SK-N-SH (cell line): ENCODE data around the gene PARD3B. TPM values are rescaled to one million over a fixed set of nuclear protein-coding genes. Genes with fewer than 3 reads are reported as not detected.

Source experiments
- CTCF ChIA-PET: fragments of 300-600, 350-600 bp; formaldehyde crosslinking; extraction: SDS; loops from one replicate; lab custom pipeline; 2021; lab: Yijun Ruan, JAX
- POLR2A ChIA-PET: fragments of 350-600 bp; sonication (Branson Sonifier 250); formaldehyde crosslinking; extraction: SDS; loops from one replicate; lab custom pipeline; 2020; ENCODE audit warnings: antibody characterized with exemption, inconsistent platforms; lab: Yijun Ruan, JAX
- DNase-seq: peaks from one replicate; pipeline ENCODE4 v3.0.0; 2012
- H2AFZ ChIP-seq: fragments of 200-600 bp; sonication (generic); 2 replicates; pipeline ENCODE4 v1.8.1; 2016; ENCODE audit warnings: antibody characterized with exemption, mild to moderate bottlenecking, low read depth
- H3F3A ChIP-seq: fragments of 200-600 bp; sonication (generic); replicated peaks from 2 replicates; pipeline ENCODE3; 2016; ENCODE audit warnings: antibody characterized with exemption, mild to moderate bottlenecking; ENCODE audit not compliant: insufficient read depth
- H3K27ac ChIP-seq, 2 experiments: fragments of 200-500 bp in 1 of 2; fragments of 200-600 bp in 1 of 2; sonication (Bioruptor generic) in 1 of 2; sonication (generic), shearing (Covaris generic) in 1 of 2; 2 replicates each; pipeline versions ENCODE4 v1.5.1 to v1.6.1; 2014 to 2016; ENCODE audit warnings: low read depth in 2 of 2, inconsistent platforms in 1 of 2, low read length in 1 of 2, mild to moderate bottlenecking in 1 of 2, mixed read lengths in 1 of 2
- H3K27me3 ChIP-seq: fragments of 200-600 bp; sonication (generic), shearing (Covaris generic); 2 replicates; pipeline ENCODE4 v1.6.1; 2016; ENCODE audit warnings: mixed run types; ENCODE audit not compliant: insufficient read depth
- H3K36me3 ChIP-seq, 2 experiments: fragments of 200-500 bp in 1 of 2; fragments of 200-600 bp in 1 of 2; sonication (Bioruptor generic) in 1 of 2; sonication (generic) in 1 of 2; replicated peaks in 1 of 2; 2 replicates each; pipeline versions ENCODE3 to v1.5.1; 2014 to 2016; ENCODE audit warnings: low read length in 1 of 2, mild to moderate bottlenecking in 1 of 2; ENCODE audit not compliant: insufficient read depth in 2 of 2, control insufficient read depth in 1 of 2
- H3K4me1 ChIP-seq, 2 experiments: fragments of 200-500 bp in 1 of 2; fragments of 200-600 bp in 1 of 2; sonication (Bioruptor generic) in 1 of 2; sonication (generic), shearing (Covaris generic) in 1 of 2; 2 replicates each; pipeline versions ENCODE4 v1.5.1 to v1.6.1; 2014 to 2016; ENCODE audit warnings: low read depth in 1 of 2, low read length in 1 of 2, mixed run types in 1 of 2; ENCODE audit not compliant: insufficient read depth in 2 of 2, control insufficient read depth in 1 of 2
- H3K4me2 ChIP-seq: fragments of 200-600 bp; sonication (generic), shearing (Covaris generic); 2 replicates; pipeline ENCODE4 v1.6.1; 2017; ENCODE audit warnings: mixed run types
- H3K4me3 ChIP-seq, 2 experiments: fragments of 200-500 bp in 1 of 2; fragments of 200-600 bp in 1 of 2; sonication (Bioruptor generic) in 1 of 2; sonication (generic), shearing (Covaris generic) in 1 of 2; 2 replicates each; pipeline versions ENCODE4 v1.5.1 to v1.8.1; 2014 to 2016; ENCODE audit warnings: low read depth in 2 of 2, inconsistent platforms in 1 of 2, low read length in 1 of 2, mild to moderate bottlenecking in 1 of 2, mixed read lengths in 1 of 2, moderate library complexity in 1 of 2
- H3K79me2 ChIP-seq: fragments of 200-600 bp; sonication (generic); 2 replicates; pipeline ENCODE4 v1.8.1; 2017; ENCODE audit warnings: mild to moderate bottlenecking; ENCODE audit not compliant: insufficient read depth
- H3K9ac ChIP-seq: fragments of 200-600 bp; sonication (generic); 2 replicates; pipeline ENCODE4 v1.6.1; 2017; ENCODE audit warnings: mixed run types
- H3K9me2 ChIP-seq: fragments of 200-600 bp; sonication (generic); 2 replicates; pipeline ENCODE4 v1.6.1; 2017; ENCODE audit warnings: mixed run types
- H3K9me3 ChIP-seq: fragments of 200-600 bp; sonication (generic); 2 replicates; pipeline ENCODE4 v1.6.1; 2017; ENCODE audit warnings: mixed run types, mild to moderate bottlenecking, moderate library complexity
- H4K20me1 ChIP-seq: fragments of 200-600 bp; sonication (generic); 2 replicates; pipeline ENCODE4 v1.6.1; 2017; ENCODE audit warnings: mild to moderate bottlenecking, mixed run types; ENCODE audit not compliant: insufficient read depth
- CHD2 ChIP-seq: fragments of 150-350 bp; IDR thresholded peaks from 2 replicates; pipeline ENCODE4 v1.6.1; 2018; ENCODE audit warnings: low read length; ENCODE audit not compliant: partially characterized antibody
- FOXJ3 ChIP-seq: sonication (generic); formaldehyde crosslinking; IDR thresholded peaks from 2 replicates; pipeline ENCODE4 v1.5.1; 2020; ENCODE audit warnings: mild to moderate bottlenecking, missing genetic modification reagents
- GABPA ChIP-seq: IDR thresholded peaks from 2 replicates; pipeline ENCODE4 v1.4.0; 2012; ENCODE audit warnings: low read depth, mild to moderate bottlenecking
- GATA2 ChIP-seq: sonication (generic); formaldehyde crosslinking; IDR thresholded peaks from 2 replicates; pipeline ENCODE4 v1.5.0; 2020; ENCODE audit warnings: mild to moderate bottlenecking, missing genetic modification reagents
- IRF3 ChIP-seq: fragments of 150-350 bp; IDR thresholded peaks from 2 replicates; pipeline ENCODE4 v1.6.1; 2016; ENCODE audit warnings: mild to moderate bottlenecking, low read depth, low read length
- JUND ChIP-seq: IDR thresholded peaks from 2 replicates; pipeline ENCODE4 v1.4.0; 2012
- MEF2A ChIP-seq: IDR thresholded peaks from 2 replicates; pipeline ENCODE4 v1.4.0; 2012; ENCODE audit warnings: low read depth, borderline replicate concordance
- MXI1 ChIP-seq: IDR thresholded peaks from 2 replicates; pipeline ENCODE4 v1.6.1; 2012; ENCODE audit warnings: mild to moderate bottlenecking, low read depth, low read length, improper control_type of control experiment
- NFIC ChIP-seq: IDR thresholded peaks from 2 replicates; pipeline ENCODE4 v1.4.0; 2012; ENCODE audit warnings: borderline replicate concordance
- NRF1 ChIP-seq: IDR thresholded peaks from 2 replicates; pipeline ENCODE4 v1.6.1; 2012; ENCODE audit warnings: low read depth, mild to moderate bottlenecking, low read length
- RAD21 ChIP-seq: IDR thresholded peaks from 2 replicates; pipeline ENCODE4 v1.6.1; 2012; ENCODE audit warnings: mild to moderate bottlenecking, low read length
- RCOR1 ChIP-seq: fragments of 150-350 bp; IDR thresholded peaks from 2 replicates; pipeline ENCODE4 v1.6.1; 2017; ENCODE audit warnings: antibody characterized with exemption, low read length
- SIN3A ChIP-seq: IDR thresholded peaks from 2 replicates; pipeline ENCODE4 v1.6.1; 2012; ENCODE audit warnings: low read depth, mild to moderate bottlenecking, low read length, moderate library complexity, borderline replicate concordance
- SMC3 ChIP-seq: IDR thresholded peaks from 2 replicates; pipeline ENCODE4 v1.6.1; 2012; ENCODE audit warnings: low read depth, low read length, improper control_type of control experiment
- TAF1 ChIP-seq: IDR thresholded peaks from 2 replicates; pipeline ENCODE4 v1.6.1; 2012; ENCODE audit warnings: low read depth, mild to moderate bottlenecking, low read length, moderate library complexity, borderline replicate concordance
- TCF12 ChIP-seq: IDR thresholded peaks from 2 replicates; pipeline ENCODE4 v1.4.0; 2012
- WGBS: methylation state at CpG from one replicate; pipeline ENCODE4 v1.1.6; 2017; ENCODE audit warnings: low lambda C conversion rate; 5-methylcytosine and 5-hydroxymethylcytosine counted together
- polyA plus RNA-seq, 3 experiments: library from polyadenylated mRNA; depleted of rRNA; stranded (reverse); fragments of >200 nt; gene quantifications; 2 replicates each; pipeline ENCODE4 v1.2.3, GENCODE V29; 2012
- TF ChIP-seq, protein P1 (sequence below): IDR thresholded peaks from 2 replicates; pipeline ENCODE4 v1.4.0; 2012; ENCODE audit warnings: low read depth
- TF ChIP-seq, protein P2 (sequence below): IDR thresholded peaks from 2 replicates; pipeline ENCODE4 v1.6.1; 2012; ENCODE audit warnings: mild to moderate bottlenecking, low read depth, low read length, moderate library complexity
- TF ChIP-seq, protein P3 (sequence below): fragments of 200-600 bp; sonication (generic); IDR thresholded peaks from 2 replicates; pipeline ENCODE4 v1.6.1; 2017; ENCODE audit warnings: antibody characterized with exemption, mild to moderate bottlenecking, moderate library complexity

Gene PARD3B
- polyA plus RNA-seq, 1 of the 3 experiments (the other 2 are of a cell fraction) = 0.87 TPM

DNA sequence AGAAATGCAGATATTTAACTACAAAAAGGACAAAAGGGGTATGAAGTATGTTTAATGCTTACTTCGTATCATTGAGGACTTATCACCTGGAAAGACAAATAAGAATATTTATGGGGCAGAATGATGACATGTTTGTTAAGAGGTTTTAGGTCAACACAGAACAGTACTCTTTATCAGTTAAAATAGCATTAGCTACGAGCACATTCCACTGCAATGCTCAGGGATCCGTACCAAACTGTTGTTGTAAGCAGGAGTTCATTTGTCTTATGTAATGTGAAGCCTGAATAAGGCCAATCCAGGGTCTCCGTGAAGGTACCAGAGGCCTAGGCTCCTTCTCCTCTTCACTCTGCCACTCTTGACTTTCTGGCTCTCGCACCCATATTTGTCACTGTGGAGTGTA is 671.3 kb downstream of the PARD3B start:
- no peaks in the 10 kb centered on the region for H4K20me1 ChIP-seq
- no peak overlapping the region for H3K9ac ChIP-seq
- TF ChIP-seq MEF2A = no peak
- no peak for TF ChIP-seq SIN3A
- TF ChIP-seq, protein P1, sequence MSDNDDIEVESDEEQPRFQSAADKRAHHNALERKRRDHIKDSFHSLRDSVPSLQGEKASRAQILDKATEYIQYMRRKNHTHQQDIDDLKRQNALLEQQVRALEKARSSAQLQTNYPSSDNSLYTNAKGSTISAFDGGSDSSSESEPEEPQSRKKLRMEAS = no peak
- no peak for TF ChIP-seq GABPA
- no peak for TF ChIP-seq RAD21
- TF ChIP-seq, protein P2, sequence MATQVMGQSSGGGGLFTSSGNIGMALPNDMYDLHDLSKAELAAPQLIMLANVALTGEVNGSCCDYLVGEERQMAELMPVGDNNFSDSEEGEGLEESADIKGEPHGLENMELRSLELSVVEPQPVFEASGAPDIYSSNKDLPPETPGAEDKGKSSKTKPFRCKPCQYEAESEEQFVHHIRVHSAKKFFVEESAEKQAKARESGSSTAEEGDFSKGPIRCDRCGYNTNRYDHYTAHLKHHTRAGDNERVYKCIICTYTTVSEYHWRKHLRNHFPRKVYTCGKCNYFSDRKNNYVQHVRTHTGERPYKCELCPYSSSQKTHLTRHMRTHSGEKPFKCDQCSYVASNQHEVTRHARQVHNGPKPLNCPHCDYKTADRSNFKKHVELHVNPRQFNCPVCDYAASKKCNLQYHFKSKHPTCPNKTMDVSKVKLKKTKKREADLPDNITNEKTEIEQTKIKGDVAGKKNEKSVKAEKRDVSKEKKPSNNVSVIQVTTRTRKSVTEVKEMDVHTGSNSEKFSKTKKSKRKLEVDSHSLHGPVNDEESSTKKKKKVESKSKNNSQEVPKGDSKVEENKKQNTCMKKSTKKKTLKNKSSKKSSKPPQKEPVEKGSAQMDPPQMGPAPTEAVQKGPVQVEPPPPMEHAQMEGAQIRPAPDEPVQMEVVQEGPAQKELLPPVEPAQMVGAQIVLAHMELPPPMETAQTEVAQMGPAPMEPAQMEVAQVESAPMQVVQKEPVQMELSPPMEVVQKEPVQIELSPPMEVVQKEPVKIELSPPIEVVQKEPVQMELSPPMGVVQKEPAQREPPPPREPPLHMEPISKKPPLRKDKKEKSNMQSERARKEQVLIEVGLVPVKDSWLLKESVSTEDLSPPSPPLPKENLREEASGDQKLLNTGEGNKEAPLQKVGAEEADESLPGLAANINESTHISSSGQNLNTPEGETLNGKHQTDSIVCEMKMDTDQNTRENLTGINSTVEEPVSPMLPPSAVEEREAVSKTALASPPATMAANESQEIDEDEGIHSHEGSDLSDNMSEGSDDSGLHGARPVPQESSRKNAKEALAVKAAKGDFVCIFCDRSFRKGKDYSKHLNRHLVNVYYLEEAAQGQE = no peak
- no peak for TF ChIP-seq CHD2
- TF ChIP-seq TAF1 = no peak
- TF ChIP-seq FOXJ3 (CRISPR knock-in tag) = no peak
- no peak for TF ChIP-seq RCOR1
- TF ChIP-seq TCF12 = no peak
- TF ChIP-seq MXI1 = no peak
- TF ChIP-seq IRF3 = no peak
- TF ChIP-seq NRF1 = no peak
- TF ChIP-seq JUND = no peak
- TF ChIP-seq NFIC = no peak
- no peak for TF ChIP-seq SMC3
- TF ChIP-seq, protein P3, sequence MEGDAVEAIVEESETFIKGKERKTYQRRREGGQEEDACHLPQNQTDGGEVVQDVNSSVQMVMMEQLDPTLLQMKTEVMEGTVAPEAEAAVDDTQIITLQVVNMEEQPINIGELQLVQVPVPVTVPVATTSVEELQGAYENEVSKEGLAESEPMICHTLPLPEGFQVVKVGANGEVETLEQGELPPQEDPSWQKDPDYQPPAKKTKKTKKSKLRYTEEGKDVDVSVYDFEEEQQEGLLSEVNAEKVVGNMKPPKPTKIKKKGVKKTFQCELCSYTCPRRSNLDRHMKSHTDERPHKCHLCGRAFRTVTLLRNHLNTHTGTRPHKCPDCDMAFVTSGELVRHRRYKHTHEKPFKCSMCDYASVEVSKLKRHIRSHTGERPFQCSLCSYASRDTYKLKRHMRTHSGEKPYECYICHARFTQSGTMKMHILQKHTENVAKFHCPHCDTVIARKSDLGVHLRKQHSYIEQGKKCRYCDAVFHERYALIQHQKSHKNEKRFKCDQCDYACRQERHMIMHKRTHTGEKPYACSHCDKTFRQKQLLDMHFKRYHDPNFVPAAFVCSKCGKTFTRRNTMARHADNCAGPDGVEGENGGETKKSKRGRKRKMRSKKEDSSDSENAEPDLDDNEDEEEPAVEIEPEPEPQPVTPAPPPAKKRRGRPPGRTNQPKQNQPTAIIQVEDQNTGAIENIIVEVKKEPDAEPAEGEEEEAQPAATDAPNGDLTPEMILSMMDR = no peak
- TF ChIP-seq GATA2 = no peak
- H3K9me3 ChIP-seq = no peaks in the 10 kb centered on the region
- no peaks in the 10 kb centered on the region for H3K36me3 ChIP-seq
- ChIA-PET CTCF (no interaction called here), POLR2A (no interaction called here)
- no peaks in the 10 kb centered on the region for H3K9me2 ChIP-seq
- no peak for DNase-seq
- no peaks in the 10 kb centered on the region for H3K27me3 ChIP-seq
- no peaks in the 10 kb centered on the region for H3K4me1 ChIP-seq
- no peaks in the 10 kb centered on the region for H3K79me2 ChIP-seq
- 66% methylated on average over 5 of the region's 5 CpGs for WGBS
- H3K4me3 ChIP-seq = no peak overlapping the region
- H3K4me2 ChIP-seq = no peak overlapping the region
- H3F3A ChIP-seq = peaks cover 5% of the 10 kb centered on the region
- no peak overlapping the region for H2AFZ ChIP-seq
- no peak overlapping the region for H3K27ac ChIP-seq
